IPS-18c (cell line): Measurements from ENCODE around the gene TFDP2.

Experiments
- H3K4me3 ChIP-seq: 2 replicates; pipeline ENCODE4 v1.7.0; 2013; ENCODE audit warnings: low read depth, mild to moderate bottlenecking, low read length, moderate library complexity; ENCODE audit not compliant: insufficient read depth
- H3K9me3 ChIP-seq: one replicate; pipeline ENCODE4 v1.6.1; 2013; ENCODE audit warnings: mild to moderate bottlenecking, low read length, moderate library complexity; ENCODE audit not compliant: control insufficient read depth, insufficient read depth

Gene TFDP2

DNA sequence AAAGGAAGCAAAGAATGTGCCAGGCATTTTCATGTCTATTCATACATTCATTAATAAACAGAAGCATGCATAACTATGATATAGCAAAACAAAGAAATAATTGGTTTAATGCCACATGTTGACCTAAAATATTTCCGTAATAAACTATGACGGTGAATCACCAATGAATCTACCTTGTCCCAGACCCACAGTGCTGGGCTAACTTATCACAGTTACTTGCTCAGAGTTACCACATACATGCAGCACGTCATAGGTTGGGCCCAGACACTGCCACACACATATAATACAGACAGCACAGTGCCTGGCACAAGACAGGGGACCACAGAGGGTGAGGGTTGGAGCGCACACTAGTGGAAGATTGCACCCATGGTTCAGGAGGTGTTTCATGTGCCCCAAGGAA is 186.0 kb downstream of the TFDP2 start:
- no peak overlapping the region for H3K4me3 ChIP-seq
- H3K9me3 ChIP-seq: no peaks in the 10 kb centered on the region

DNA sequence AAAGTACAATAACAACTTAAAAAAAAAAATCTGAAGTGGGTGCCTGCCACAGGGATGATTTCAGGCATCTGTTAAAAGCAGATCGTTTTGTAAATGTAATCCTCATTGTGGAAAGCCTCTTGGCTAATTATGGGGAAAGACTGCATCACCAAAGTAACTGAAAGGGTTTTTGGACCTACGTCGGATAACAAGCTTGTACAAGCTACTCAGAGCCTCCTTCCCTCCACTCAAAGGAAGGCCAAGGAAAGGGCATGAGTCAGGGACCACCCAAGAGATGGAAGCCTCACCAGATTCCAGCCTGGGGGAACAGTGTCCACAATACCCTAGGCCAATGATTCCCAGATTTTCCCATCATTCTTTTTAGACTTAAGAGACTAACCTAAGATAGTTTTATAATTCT is 188.6 kb downstream of the TFDP2 start:
- no peaks in the 10 kb centered on the region for H3K9me3 ChIP-seq
- no peak overlapping the region for H3K4me3 ChIP-seq

DNA sequence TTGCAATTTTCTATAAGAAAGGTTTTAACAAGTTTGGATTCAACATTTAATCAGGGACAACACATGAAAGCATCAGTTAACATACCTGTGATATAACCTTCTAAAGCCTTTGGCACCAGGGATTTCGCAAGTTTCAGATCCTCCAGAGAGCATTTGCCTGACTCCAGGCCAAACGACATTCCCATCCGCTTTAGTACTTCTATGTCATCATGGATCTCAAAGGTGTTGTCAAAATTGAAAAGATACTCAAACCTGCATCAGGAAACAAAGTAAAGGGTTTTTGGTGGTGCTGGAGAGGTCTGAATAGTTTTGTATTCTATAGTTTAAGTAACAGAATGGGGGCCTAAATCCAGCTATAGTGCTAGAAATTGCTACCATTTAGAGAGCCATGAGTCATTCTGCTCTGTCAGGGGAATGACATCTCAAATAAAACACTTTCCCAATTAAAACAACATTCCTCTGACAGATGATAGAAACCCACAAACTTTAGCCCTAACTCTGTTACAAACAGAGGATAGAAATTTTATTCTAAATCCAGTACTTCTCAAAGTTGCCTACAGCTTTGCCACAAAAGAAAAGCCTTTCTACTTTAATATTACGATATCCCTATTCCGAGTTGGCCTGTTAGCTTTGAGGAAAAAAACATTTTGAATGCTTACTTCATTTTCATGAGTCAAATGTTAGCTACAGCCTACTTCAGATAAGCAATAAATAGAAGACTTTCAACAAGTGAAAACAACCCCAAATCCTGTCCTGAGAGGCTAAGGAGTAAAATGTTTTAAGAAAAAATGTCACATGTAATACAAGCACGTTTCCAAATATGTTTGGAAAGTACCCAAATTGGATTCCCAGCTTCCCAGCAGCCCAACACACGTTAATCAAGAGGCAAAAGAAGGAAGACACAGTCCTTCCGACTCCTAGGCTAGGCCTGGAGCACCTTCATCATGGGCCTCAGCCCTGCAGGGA is 189.5 kb downstream of the TFDP2 start:
- Histone ChIP-seq H3K4me3 (no peak overlapping the region), H3K9me3 (no peaks in the 10 kb centered on the region)

DNA sequence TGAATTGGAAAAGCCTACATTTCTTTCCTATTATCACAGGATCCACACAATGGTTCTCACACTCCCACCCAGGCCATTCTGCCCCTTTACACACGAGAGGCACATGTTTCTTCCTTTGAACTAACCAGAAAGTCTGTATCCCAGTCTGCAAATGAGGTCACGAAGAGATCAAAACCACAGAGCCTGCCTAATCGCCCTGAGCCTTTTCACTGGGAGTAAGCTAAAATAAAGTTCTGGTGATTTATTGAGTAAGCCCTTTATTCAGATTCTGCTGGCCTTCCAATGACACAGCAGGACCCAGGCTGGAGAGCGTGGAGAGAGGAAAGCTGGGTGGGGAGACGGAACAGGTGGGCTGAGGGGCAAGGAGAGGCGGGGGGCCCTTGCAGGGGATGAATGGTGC is 194.2 kb downstream of the TFDP2 start:
- Histone ChIP-seq H3K9me3 (no peaks in the 10 kb centered on the region), H3K4me3 (no peak overlapping the region)

DNA sequence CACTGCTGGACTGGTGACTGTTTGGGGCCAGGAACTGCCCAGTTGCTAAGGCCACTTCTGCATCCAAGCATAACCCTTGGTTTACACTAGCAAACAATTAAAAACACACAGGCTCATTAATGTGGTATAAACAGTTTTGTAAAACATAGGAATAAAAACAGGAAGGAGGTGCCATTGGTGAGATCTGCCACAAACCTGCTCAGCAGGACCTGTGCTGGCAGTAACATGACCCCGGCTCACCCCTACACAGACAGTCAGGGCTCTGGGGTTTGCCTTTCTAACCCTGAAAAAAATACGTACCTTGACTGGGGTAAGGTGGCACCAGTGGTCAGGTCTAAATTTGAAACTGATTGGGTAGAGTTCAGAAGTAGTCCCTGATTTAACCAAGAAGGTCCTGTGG is 196.7 kb downstream of the TFDP2 start:
- Histone ChIP-seq H3K9me3 (no peaks in the 10 kb centered on the region), H3K4me3 (no peak overlapping the region)

DNA sequence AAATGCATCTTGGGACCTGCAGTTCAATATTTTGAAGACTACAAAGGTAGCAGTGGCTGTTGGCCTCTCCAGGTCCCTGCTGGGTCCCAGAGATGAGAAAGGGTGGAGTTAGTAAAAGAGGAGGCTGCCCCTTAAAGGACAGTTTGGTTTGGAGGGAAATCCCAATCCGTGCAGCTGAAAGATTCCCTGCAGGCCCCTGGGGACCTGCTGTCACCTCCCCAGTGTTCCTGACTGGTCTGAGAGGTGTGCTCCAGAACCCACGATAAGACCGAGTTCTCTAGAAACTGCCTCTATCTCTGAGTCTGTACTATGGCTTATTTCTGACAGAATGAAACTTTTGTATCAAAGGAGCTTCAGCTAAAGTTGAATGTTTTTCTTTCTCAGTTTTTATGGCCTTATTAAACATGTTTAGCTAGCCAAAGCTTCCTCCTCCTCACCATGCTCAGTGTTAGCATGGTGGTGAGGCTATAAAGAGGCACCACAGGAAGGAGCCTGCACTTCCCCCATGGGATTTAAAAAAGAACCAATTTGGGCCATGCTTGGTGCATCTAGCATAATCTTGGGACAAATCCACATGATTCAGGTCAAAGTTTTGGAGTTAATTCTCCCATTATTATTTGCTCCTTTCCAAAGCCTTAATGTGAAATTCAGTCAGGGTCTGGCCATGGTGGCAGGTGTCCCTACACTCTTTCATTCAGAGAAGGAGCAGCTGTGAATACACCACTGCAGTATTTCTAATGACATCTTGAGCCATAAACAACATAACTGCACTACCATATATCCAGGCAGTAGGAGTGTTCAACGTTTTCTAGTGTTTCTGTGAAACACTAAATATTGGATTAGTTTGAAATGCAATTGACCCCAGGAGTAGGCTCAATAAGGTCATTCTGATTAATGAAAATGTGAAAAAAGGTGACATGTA is 198.5 kb downstream of the TFDP2 start:
- H3K9me3 ChIP-seq: no peaks in the 10 kb centered on the region
- no peak overlapping the region for H3K4me3 ChIP-seq

DNA sequence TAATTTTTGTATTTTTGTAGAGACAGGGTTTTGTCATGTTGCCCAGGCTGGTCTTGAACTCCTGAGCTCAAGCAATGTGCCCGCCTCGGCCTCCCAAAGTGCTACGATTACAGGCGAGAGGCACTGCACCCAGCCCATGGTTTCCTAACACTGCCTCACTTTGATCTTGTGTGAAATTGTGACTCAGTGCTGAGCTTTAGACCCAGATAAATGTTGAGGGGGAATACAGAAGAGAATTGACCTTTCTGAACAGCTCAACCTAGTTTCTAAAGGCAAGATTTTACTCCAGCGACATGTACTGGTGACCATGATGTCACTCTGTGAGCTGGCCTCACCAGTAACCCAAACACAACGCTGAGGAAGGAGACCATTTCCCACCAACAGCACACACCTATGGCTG is 199.4 kb downstream of the TFDP2 start:
- Histone ChIP-seq H3K9me3 (no peaks in the 10 kb centered on the region), H3K4me3 (no peak overlapping the region)

DNA sequence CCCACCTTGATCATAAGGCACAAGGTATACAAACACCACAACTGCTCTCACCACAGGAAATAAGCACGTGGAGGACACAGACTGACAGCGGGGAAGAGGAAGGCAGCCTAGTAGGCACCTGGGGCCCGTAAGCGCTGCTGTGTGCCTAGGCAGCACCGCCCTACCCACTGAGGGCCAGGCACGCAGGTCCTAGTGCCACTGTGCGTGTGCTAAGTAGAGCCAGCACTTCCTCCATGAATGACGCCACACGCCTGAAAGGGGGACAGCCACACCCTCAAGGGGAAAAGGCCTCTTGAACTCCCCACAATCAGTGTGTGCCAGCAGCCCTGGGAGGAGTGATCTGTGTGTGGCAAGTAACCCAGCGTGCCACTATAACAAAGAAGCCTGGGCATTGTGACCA is 199.9 kb downstream of the TFDP2 start:
- no peak overlapping the region for H3K4me3 ChIP-seq
- no peaks in the 10 kb centered on the region for H3K9me3 ChIP-seq

DNA sequence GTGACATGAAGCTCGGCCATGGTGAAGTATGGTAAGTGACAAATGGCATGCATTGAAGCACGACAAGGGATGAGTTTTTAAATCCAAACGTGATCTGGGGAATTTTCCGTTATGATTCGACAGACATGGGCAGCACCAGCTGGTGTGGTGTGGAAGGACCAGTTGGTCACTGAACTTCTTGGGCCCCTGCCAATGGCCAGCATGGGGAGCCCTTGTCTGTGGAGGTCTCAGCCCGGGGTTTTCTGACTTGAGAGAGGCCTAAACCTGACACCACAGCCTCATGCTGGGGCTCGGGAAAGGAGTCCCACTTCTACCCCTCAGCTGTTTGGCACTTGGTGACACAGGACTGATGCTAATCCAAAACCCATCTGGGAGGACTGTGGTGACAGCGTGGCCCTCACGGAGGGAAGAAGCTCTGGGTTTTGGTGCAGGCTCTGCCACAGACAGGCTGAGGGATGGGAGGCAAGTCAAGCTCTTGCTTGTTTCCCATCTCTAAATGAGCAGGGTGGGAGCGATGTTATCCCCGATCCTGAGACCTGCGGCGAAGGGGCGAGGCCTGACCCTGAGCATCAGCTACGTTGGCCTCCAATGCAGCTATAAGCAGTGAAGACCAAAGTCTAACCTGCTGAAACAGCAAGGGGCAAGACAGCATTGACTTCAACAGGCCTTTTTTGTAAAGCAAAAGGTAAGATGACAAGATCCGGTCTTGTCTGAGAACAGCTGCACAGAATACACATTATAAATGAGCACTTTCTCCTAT is 203.4 kb downstream of the TFDP2 start:
- Histone ChIP-seq H3K9me3 (no peaks in the 10 kb centered on the region), H3K4me3 (no peak overlapping the region)

DNA sequence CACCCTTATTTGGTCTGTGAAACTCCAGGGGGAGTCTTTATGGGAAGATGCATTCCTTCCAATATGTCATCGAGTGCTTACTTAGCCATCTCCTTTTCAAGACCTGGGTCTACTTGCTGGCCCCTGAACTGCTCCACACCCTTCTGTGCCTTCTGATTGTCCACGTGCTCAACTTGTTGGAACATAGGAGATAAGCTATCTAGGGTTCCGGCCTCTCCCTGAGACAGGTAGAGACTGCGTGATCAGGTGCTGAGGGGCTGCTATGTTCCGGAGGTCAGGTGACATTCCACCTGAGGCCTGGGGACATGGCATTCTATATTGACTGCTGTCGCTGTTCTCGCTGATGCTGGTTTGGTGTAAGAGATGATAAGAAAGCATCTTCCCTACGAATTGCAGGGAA is 207.3 kb downstream of the TFDP2 start:
- H3K9me3 ChIP-seq: no peaks in the 10 kb centered on the region
- H3K4me3 ChIP-seq: no peak overlapping the region

DNA sequence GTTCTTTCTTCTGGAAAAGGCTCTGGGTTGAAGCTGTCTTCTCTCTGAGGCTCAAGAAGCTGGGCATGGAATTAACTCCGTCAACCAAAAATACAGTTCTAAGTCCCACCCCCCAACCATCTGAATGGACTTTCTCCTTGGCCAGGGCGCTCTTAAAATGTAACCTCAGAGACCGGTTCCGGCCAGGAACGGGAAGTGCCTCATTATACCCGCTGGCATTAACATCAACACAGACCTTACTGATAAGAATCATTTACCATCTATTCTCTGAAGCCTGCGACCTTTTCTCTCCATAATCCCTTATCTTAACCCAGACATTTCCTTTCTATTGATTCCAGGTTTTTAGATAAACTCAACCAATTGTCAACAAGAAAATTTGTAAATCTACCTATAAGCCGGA is 208.3 kb downstream of the TFDP2 start:
- Histone ChIP-seq H3K4me3 (no peak overlapping the region), H3K9me3 (no peaks in the 10 kb centered on the region)

DNA sequence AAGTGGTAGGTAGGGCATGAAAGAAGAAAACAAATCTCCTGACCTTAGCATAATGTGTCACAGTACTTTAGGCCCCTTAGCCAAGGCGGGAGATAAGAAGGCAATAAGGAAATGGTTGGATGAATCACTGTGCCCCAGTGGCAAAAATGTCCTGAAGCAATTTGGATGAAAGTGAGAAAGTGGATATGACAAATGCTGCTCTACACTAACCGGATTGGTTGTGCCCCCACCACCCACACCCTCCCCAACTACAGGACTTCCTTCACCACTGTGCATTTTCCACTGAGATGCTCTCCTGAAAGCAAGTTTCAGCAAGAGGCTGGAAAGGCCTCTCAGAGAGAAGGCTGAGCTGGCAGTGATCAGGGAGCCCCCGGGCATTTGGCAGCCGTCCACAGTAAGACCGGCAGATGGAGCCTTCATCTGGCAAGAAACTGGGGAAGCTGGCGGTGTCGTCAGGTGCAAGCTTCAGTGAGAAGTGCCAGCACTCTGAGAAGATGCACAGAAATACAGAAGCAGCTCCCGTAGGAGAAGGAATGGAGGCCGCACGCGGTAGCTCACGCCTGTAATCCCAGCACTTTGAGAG is 209.1 kb downstream of the TFDP2 start:
- no peak overlapping the region for H3K4me3 ChIP-seq
- no peaks in the 10 kb centered on the region for H3K9me3 ChIP-seq

DNA sequence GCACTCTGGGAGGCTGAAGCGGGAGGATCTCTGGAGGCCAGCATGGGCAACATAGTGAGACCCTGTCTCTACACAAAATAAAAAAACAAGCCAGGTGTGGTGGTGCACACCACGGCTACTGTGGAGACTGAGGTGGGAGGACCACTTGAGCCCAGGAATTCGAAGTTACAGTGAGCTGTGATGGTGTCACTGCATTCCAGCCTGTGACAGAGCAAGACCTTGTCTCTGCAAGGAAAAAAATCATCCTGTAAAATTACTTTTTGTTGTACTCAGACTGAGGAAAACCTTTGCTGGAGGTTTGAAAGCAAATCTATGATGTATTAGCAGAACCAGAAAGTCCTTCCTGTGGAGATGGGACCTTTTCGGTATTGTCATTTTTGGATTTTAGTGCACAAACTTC is 209.6 kb downstream of the TFDP2 start:
- no peaks in the 10 kb centered on the region for H3K9me3 ChIP-seq
- H3K4me3 ChIP-seq: no peak overlapping the region

DNA sequence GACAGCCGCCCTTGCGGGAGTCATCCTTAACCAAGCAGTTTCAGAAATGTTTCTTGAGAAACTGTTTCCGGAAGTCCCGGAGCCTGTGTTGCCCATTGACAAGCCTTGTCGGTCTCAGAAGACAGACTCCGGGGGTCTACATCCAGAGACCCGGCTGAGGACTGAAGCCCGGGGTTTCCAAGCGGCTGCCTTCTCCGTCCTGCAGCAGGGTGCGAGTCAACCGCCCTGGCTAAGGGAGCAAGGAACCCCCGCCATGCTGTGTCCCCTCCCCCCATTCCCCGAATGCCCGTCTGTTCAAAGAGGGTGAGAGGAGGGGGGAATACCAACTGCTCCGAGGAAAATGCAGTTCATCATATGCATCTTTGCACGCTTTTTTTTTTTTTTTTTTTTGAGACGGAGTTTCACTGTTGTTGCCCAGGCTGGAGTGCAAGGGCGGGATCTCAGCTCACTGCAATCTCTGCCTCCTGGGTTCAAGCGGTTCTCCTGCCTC is 211.3 kb downstream of the TFDP2 start:
- Histone ChIP-seq H3K4me3 (no peak overlapping the region), H3K9me3 (no peaks in the 10 kb centered on the region)

DNA sequence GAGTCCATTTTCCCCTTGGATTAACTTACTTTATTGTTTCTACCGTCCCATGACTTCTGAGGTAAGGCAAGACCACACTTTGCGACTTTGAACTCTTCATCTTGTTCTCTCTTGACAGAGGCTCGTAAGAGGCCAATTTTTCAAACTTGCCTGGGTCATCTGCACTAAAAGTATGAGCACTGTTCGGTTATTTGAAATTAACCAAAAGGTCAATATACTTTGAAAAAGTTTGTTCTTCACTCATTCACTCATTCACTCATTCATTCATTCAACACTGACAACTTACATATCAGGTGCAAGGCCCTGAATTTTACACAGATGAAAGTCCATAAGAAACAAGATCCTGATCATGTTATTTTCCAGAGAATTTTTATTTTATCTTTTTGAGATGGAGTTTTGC is 215.0 kb downstream of the TFDP2 start:
- Histone ChIP-seq H3K4me3 (no peak overlapping the region), H3K9me3 (no peaks in the 10 kb centered on the region)

DNA sequence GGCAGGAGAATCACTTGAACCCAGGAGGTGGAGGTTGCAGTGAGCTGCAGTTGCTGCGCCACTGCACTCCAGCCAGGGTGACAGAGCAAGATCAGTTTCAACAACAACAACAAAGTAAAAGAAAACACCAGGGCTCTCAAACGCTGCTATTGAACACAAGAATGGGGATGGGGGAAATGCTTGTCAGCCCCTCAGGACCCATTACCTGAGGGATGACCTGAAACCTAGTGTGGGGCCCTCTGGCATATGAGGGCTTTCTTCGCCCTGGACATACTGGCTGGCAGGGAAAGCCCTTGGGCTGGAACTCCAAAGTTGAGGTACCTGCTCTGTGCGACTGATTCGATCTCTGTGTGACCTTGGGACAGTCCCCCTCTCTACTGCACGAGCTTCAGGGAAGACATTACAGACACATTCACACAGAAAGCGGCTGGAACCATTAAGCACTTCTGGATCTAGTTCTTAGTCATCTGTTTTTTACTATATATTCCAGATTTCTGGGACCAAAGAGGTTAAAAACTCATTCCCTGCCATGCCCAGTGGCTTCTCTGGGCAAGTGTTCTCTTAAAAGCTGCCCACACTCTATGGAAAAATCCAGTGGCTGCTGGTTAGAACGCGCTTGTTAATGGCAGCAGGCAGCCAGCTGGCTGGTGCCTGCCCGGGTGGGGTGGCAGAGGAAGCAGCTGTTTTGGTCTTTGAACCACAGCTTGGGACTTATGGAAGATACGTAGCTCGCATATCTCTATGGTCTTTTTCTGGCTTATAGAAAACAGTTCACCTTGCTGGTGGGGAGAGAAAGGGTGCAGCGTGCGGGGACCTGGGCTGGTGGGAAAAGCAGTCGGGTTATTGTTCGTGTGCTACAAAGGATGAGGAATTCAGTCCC is 215.7 kb downstream of the TFDP2 start:
- Histone ChIP-seq H3K9me3 (no peaks in the 10 kb centered on the region), H3K4me3 (no peak overlapping the region)
